CD1c-positive myeloid dendritic cell (primary cell): ENCODE measurements around the gene COL9A3.
A peak's percentile ranks its signal among the peaks of the same experiment; 100 is the strongest.

Source experiments
- DNase-seq: peaks from one replicate; pipeline ENCODE4 v3.0.0-alpha.2; 2016; ENCODE audit errors: extremely low spot score

The COL9A3 gene

DNA sequence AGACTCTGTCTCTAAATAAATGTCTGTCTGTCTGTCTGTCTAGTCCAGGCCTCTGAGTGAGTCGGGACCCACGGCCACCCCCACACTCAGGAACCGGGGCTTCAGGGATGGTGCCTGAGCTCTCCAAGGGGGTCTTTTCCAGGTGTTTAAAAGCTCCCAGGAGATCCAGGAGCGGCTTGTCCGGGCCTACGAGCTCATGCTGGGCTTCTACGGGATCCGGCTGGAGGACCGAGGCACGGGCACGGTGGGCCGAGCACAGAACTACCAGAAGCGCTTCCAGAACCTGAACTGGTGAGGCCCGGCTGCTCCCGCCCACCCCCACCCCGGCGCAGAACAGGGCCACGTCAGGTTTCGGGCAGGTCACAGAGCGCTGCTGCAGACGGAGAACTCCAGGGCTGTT, 5.5 kb upstream of the COL9A3 start:
- DNase-seq: no peak

DNA sequence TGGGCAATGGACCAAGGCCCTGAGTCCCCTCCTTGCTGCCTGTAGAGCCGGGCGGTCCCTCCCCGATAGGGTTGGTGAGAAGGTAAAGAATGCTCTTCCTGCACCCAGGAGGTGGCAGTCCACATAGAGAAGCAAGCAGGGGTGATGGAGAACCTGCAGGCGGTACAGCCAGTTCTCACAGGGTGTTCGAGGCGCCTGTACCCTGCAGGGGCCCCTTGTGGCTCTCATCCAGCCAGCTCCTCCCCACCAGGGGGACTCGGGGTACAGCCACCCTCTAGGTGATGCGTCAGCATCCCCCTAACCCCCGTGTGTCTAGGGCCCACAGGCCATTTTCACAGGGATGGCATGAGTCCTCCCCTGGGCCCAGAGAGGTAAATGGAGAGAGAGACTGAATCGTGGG, 5.1 kb upstream of the COL9A3 start:
- no peak for DNase-seq

DNA sequence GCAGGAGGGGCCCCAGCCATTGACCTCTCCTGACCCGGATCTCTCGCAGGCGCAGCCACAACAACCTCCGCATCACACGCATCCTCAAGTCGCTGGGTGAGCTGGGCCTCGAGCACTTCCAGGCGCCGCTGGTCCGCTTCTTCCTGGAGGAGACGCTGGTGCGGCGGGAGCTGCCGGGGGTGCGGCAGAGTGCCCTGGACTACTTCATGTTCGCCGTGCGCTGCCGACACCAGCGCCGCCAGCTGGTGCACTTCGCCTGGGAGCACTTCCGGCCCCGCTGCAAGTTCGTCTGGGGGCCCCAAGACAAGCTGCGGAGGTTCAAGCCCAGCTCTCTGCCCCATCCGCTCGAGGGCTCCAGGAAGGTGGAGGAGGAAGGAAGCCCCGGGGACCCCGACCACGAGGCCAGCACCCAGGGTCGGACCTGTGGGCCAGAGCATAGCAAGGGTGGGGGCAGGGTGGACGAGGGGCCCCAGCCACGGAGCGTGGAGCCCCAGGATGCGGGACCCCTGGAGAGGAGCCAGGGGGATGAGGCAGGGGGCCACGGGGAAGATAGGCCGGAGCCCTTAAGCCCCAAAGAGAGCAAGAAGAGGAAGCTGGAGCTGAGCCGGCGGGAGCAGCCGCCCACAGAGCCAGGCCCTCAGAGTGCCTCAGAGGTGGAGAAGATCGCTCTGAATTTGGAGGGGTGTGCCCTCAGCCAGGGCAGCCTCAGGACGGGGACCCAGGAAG, 4.5 kb upstream of the COL9A3 start:
- DNase-seq: peak; percentile 54

DNA sequence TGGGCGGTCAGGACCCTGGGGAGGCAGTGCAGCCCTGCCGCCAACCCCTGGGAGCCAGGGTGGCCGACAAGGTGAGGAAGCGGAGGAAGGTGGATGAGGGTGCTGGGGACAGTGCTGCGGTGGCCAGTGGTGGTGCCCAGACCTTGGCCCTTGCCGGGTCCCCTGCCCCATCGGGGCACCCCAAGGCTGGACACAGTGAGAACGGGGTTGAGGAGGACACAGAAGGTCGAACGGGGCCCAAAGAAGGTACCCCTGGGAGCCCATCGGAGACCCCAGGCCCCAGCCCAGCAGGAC, 4.0 kb upstream of the COL9A3 start:
- no peak for DNase-seq

DNA sequence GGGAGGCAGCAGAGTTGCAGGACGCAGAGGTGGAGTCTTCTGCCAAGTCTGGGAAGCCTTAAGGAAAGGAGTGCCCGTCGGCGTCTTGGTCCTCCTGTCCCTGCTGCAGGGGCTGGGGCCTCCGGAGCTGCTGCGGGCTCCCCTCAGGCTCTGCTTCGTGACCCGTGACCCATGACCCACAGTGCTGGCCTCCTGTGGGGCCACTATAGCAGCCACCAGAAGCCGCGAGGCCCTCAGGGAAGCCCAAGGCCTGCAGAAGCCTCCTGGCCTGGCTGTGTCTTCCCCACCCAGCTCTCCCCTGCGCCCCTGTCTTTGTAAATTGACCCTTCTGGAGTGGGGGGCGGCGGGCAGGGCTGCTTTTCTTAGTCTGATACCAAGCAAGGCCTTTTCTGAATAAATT, 3.3 kb upstream of the COL9A3 start:
- no peak for DNase-seq

DNA sequence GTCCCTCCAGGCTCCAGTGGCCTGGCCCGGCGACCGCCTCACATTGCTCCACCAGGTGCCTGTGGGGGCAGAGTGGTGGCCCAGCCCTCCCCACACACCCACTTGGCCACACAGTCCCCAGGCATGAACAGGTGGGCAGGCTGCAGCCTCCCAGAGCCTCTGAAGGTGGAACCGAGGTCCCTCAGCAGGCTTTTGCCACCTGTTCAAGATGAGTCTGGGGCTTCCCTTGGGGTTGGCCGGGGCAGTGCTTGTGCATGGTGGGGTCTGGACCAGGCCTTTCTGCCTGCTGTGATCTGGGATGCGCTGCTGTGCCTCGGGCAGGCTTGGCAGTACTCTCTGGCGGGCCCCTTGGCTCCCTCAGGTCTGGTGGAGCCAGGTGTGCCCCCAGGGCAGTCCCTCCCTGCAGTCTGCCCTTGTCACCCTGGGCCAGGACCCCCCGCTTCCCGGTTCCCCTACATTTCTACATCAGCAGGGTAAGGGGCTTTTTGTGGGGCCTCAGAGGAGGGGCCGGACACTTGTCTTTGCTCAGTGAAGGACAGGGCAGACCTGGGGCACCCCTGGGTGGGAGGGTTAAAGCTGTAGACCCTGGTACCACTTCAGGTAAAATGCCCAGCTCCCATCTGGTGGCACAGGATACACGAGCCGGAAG, 2.7 kb upstream of the COL9A3 start:
- no peak for DNase-seq

DNA sequence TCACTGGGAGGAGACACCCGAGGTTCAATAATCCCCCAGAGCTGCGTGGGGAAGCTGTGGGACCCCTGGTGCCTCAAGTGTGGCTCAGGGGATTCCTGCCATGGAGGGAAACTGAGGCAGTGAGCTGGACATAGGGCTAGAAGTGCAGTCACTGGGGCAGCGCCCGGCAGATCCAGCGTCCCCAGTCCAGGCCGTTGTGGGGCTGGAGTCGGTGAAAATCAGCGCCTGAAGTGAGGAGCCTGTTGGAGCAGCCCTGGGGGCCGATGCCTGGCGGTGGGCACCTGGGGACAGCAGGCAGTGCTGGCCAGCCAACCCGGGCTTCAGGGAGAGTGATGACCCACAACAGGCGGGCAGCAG, 2.2 kb upstream of the COL9A3 start:
- no peak for DNase-seq

DNA sequence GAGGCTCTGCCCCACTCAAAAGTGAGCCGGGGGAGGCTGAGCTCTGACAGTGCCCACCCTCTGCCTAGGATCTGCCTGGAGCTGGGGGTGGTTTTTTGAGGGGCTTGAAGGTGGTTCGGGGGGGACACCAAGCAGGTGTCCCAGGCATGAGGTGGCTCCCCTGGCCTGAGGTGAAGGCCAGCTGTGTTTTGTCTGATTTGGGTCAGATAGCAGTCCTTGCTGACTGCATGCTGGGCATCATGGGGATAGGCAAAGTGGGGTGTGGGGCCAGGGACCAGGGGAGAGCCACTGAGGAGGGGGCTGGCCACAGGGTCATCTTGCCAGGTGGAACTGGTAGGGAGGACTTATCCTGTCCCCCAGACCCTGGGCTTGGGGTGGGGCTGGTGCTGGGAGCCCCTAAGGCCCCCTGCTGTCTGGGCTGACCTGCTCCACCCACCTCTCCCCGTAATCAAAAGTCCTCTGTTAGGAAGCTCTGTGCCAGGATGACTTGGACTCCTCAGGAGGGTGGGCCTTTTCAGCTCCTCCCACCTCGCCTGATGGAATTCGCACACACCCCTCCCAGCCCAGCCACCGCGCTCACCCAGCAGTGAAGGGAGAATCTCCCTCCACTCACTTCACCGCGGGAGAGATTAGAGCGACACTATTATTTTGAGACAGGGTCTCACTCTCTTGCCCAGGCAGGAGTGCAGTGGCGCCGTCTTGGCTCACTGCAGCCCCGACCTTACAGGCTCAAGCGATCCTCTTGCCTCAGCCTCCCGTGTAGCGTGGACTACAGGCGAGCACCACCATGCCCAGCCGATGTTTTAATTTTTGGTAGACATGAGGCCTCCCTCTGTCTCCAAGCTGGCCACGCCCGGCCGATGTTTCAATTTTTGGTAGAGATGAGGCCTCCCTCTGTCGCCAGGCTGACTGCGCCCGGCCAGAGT, 1.5 kb upstream of the COL9A3 start:
- no peak for DNase-seq

DNA sequence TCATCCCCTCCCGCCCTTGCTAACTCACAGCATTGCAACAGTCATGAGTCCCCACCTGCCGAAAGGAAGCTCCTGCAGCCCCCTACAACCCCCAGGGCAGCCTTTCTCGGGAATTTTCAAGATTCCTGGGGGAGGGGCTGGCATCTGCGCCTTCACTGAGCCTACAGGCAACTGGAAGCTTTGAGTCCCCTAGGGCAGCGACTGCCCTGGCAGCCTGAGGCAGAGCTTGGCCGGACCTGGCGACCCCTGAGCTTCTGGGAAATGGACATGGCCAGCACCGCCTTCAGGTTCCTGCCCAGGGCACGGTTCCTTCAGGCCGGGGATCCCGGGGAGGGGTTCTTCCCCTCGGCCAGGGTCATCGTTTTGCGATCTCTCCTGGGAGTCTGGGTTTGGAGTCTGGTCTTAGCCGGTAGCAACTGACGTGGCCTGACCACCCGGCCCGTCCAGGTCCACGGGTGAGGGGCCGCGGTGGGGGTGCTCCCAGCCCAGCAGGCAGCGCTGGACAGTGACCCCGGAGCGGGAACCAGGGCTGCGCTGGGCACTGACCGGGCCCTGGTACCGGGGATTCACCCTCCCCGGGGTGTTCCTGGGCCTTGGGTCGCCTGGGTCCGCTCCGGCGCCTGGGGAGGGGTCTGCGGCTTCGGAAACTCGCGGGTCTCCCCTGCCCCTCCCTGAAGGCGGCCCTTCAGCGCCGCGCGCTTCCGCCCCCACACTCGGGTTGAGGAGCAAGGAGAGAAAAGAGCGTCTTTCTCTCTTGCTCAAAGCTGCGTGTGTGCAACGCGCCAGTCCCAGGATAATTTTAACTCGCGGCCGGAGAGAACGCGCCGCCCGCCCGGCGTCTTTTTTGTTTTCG, 593 bp upstream of the COL9A3 start:
- DNase-seq: no peak

DNA sequence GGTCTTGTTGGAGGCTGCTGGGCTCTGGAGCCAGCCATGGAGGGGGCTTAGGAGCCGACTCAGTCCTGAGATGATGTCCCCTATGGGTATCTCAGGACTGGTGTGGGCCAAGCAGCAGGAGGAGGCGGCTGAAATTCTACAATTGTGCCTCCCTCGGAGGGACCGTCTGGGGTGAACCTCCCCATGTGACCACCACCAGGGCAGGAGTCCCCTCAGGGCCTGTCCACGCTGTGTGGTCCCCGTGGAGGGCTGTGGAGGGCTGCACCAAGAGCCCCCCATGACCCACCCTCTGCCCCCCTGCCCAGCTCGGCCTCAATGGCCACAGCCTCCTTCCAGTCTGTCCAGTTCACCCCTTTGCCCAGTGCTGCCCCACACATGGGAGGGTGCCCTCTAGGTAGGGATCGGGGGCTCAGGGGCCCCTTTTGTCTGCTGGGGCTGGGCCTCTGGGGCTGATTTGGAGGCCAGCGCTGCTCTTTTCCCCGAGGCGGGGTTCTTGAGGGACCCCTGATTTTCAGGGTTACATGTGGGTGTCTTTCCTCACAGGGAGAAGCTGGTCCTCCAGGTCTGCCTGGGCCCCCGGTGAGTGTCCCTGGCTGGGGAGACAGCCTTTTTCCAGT, 1.2 kb downstream of the COL9A3 start:
- no peak for DNase-seq

DNA sequence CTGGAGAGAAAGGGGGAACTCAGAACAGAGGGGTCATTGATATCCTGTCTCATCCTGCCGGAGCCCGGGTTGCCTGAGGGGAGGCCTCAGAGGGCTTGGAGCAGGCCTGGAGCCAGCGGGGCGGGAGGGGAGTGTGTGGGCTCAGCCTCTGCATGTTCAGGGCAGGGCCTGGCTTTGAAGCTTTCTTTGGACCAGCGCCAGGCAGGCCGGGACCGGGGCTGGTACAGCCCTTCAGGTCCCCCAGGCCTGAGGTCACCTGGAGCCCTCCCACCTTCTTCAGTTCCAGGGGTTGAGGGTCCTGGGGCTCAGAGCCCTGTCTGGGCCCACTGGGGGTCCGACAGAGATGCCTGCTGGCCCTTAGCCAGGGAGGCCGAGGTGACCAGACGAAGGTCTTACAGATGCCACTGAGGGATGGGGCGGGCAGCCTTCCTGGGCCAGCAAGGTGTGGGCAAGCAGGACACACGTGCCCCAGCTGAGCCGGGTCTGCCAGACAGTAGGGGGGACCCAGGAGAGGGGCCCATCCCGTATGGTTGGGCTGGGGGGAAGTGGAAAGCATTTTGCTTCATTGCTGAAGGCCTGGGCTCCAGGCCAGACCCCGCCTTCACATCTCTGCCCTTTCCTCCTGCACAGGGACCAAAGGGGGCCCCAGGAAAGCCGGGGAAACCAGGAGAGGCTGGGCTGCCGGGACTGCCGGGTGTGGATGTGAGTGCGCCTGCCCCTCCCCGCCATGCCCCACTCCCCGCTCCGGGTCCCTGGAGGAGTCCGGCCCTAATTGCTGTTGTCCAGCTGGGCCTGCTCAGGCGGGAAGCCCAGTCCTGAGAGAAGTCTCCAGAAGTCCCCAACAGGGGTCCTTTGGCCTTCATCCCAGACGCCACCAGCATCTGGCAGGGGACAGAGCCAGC, 2.0 kb downstream of the COL9A3 start:
- DNase-seq: no peak

DNA sequence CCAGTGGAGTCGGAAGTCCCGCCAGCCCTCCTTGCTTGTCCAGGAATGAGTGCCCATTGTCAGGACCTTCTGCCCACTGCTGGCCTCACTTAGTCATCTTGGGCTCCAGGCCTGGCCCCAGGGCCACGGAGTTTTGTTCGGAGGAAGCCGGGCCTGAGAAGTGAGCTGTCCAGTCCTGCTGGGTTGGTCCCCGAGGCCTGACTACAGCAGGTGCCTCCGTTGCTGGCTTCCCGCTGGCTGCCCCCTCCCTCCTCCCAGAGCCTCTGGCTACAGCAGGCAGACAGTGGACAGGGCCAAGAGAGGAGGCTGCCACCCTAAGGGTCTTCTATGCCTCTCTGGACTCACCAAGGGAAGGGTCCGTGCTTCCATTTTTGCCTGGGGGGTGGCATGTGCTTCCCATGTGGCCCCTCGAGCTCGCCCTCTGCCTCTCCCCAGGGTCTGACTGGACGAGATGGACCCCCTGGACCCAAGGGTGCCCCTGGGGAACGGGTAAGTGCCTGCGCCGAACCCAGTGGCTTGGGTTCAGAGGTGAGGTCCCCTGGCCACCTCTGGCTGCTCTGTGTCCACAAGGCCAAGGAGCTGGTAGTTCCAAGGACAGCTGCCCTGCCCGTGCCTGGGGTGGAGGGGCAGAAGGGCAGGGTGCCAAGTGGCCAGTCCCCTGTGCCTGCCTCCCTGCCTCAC, 2.8 kb downstream of the COL9A3 start:
- no peak for DNase-seq

DNA sequence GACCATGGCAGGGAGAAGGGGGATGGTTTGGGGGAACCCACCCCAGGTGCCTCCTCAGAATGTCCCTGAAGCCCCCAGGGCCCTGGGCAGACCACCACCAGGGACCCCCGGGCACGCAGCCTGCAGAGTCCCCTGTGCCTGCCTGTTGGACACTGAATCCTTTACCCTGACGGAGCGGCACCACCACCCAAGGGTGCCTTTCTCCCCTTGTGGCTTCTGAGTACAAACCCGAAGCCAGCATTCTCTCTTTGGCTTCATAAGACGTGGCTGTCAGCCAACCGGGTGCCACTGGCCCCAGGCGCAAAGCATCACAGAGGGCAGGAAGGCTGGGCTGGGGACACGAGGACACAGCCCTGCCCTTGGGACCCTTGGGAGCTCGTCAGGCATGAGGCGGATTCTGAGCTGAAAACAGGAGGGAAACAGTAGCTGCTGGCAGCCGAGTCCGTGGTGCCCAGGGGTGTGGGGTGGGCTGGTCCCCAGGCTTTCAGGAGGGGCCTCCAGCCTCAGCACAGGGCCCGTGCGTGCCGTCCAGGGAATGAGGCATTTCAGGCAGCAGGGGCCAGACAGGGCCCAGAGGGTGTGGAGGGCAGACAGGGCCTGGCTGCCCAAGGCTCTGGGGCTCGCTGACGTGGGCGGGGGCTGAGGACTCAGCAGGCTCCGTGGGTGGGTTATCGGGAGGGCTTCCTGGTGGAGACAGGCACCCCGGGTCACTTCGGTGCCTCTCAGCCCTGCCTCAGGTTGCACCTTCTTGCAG, 3.5 kb downstream of the COL9A3 start:
- no peak for DNase-seq

DNA sequence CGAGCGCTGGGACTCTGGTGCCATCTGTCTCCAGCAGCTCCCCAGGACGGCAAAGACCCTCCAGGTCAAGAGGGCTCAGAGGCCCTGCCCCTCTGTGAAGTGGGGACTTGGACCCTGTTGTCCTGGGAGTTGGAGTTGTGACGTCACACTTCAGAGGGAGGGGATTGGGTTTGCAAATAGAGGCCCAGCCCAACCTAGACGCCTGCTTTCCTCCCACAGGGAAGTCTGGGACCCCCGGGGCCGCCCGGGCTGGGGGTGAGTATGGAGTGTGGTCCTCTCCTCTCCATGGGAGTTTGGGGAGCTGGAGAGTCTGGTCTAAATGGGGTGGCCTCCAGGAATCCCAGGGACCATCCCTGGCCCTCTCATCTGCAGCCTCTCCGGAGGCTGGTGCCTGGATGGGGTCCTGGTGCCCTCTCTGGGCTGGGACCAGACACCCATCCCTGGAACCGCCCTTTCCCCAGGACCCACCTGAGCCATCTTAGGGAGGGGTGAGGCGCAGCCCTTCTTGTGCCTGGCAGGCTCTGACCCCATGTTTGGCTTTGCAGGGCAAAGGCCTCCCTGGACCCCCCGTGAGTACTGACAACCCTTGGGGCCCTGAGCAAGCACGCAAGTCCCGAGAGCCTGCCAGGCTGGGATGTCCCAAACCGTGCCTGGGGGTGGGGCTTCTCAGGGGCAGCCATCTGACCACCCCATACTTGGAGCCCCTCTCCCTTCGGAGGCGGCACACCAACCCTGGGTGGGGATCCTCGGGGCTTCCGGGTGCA, 4.3 kb downstream of the COL9A3 start:
- no peak for DNase-seq

DNA sequence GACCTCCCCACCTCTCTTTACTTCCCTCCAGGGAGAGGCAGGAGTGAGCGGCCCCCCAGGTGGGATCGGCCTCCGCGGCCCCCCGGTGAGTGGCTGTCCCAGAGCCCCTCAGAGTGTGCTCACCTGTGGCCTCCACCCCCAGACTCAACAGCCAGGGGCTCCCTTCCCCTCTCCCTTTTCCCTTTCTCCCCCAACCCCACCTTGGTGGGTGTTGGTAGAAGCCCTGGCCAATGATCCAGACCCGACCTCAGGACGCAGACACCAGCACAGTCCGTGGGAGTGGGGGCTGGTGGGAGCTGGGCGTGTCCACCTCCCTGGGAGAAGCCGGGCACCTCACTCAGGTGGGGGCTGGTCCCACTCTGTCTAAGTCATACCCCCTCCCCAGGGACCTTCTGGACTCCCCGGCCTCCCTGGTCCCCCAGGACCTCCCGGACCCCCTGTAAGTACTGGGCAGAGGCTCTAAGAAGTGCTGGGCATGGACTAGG, 4.9 kb downstream of the COL9A3 start:
- DNase-seq: no peak

DNA sequence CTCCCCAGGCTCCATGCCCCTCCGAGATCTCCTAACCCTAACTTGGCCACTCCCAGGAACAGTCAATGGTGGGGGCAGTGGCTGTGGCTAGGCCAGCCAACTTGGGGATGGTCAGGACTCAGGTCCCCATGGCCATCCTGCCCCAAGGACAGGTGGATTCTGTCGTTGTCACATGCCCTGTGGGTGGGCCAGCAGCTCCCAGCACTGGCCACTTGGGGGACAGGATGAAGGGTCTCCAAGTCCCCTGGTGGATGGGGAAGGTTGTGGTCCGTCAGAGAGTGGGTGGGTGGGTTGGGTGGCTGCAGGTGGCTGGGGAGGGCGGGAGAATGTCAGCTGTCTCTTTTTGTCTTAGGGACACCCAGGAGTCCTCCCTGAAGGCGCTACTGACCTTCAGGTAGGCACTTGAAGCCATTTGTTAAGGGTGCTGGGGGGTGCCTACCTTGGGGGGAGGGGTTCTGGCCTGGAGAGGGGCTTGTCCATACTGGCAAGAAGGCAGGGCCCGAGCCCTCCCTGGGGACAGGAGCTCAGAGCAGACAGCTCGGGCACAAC, 5.5 kb downstream of the COL9A3 start:
- no peak for DNase-seq

DNA sequence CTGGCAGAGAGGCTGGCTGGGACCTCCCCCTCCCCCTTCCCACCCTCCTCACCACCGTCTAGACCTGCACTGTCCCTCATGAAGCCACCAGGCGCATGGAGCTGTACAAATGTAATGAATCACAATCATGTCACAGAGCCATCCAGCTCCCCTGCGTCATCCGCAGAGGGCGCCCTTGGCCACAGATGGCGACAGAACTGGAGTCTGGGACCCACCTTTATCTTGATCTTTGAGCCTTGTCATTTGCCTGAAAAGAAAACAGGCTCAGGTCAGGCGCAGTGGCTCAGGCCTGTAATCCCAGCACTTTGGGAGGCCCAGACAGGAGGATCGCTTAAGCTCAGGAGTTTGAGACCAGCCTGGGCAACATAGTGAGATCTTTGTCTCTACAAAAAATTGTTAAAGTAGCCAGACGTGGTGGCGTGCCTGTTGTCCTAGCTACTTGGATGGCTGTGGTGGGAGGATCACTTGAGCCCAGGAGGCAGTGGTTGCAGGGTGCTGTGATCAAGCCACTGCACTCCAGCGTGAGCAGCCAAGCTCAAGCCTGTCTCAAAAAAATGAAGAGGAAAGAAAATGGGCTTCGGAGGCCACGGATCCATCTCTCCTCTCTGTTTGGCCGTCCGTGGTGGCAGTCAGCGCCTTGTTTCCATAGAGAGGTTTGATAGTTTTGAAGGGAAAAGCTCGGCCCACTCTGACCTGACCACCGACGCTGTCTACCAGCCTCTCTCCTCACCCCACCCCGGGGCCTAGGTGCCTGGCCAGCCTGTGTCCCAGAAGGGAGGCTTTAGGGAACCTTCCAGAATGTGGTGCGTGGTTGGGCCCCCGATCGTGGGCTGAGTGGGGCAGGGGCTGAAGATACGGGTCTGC, 6.2 kb downstream of the COL9A3 start:
- peak; percentile 55 for DNase-seq
